ENCODE measurements around the gene NPNT. TPM values are rescaled to one million over a fixed set of nuclear protein-coding genes. Genes with fewer than 3 reads are reported as not detected.

Gene NPNT
- total and polyA plus RNA-seq, 12 donors: 1.7 to 32.6 (median 4.3) TPM

GRCh38 chr4:105978684-105979296, 83.5 kb downstream of the NPNT start:
- H3K4me3 ChIP-seq: no peak overlapping the region
- no peak for TF ChIP-seq CTCF (IDR thresholded peaks at IDR 0.05)
- whole genome bisulfite sequencing, 2 donors: 39 to 58% methylated on average over 2 of the region's 2 CpGs
- H3K9me3 ChIP-seq: peaks cover 0 to 7% (median 0%) of the 10 kb centered on the region in 11 donors
- H3K27me3 ChIP-seq: no peaks in the 10 kb centered on the region
- no peaks in the 10 kb centered on the region for H3K36me3 ChIP-seq
- peaks cover 0 to 12% (median 0%) of the 10 kb centered on the region in 9 donors for H3K4me1 ChIP-seq
- peak in 5 of 8 donors; percentile 46 to 73 (median 55) for ATAC-seq
- DNase-seq: peak; percentile 17 to 43
- intact Hi-C loops (cut with DNase I): no loop called here
- H3K27ac ChIP-seq: peak overlapping the region in 3 of 10 donors; percentile 16 to 67 (median 48)

- intact Hi-C loops (cut with DNase I): no loop called here
- H3K9me3 ChIP-seq: peaks cover 0 to 9% (median 0%) of the 10 kb centered on the region in 11 donors
- no peak overlapping the region for H3K4me3 ChIP-seq
- H3K4me1 ChIP-seq: peaks cover 0 to 12% (median 0%) of the 10 kb centered on the region in 9 donors
- ATAC-seq (no peak), DNase-seq (no peak)
- peak overlapping the region in 2 of 10 donors; percentile 48 to 67 for H3K27ac ChIP-seq
- no peaks in the 10 kb centered on the region for H3K36me3 ChIP-seq
- TF ChIP-seq CTCF (IDR thresholded peaks at IDR 0.05): no peak
- WGBS, 2 donors: 92 to 94% methylated on average over 3 of the region's 3 CpGs
- H3K27me3 ChIP-seq: no peaks in the 10 kb centered on the region
Observed at GRCh38 chr4:105979506-105979905, 84.2 kb downstream of the NPNT start.

- peaks cover 0 to 6% (median 0%) of the 10 kb centered on the region in 11 donors for H3K9me3 ChIP-seq
Observed at GRCh38 chr4:105988671-105989070, 93.4 kb downstream of the NPNT start.

More at GRCh38 chr4:105988671-105989070, 93.4 kb downstream of the NPNT start:
- TF ChIP-seq CTCF (IDR thresholded peaks at IDR 0.05): no peak
- H3K27me3 ChIP-seq: no peaks in the 10 kb centered on the region
- H3K36me3 ChIP-seq: no peaks in the 10 kb centered on the region
- H3K4me1 ChIP-seq: peaks cover 0 to 33% (median 21%) of the 10 kb centered on the region in 9 donors
- H3K27ac ChIP-seq: peak overlapping the region in 4 of 10 donors; percentile 4 to 73 (median 55)
- intact Hi-C loops (cut with DNase I): no loop called here
- DNase-seq (no peak), ATAC-seq (no peak)
- no peak overlapping the region for H3K4me3 ChIP-seq
- 49 to 70% methylated on average over 2 of the region's 2 CpGs for WGBS, 2 donors
